ENCODE results near the gene SLC30A2.
"Not testable (repeated sequence)": the region's sequence is repeated elsewhere in the genome, so short reads cannot be mapped to it uniquely, and the experiment has no call there.

SLC30A2 gene

GRCh38 chr1:26045722-26046245 lies at the start of gene SLC30A2:
SLC30A2 (minus strand) TSS chr1:26046118; CDS start chr1:26045896, 222 bp downstream.
- no peak for DNase-seq

DNA sequence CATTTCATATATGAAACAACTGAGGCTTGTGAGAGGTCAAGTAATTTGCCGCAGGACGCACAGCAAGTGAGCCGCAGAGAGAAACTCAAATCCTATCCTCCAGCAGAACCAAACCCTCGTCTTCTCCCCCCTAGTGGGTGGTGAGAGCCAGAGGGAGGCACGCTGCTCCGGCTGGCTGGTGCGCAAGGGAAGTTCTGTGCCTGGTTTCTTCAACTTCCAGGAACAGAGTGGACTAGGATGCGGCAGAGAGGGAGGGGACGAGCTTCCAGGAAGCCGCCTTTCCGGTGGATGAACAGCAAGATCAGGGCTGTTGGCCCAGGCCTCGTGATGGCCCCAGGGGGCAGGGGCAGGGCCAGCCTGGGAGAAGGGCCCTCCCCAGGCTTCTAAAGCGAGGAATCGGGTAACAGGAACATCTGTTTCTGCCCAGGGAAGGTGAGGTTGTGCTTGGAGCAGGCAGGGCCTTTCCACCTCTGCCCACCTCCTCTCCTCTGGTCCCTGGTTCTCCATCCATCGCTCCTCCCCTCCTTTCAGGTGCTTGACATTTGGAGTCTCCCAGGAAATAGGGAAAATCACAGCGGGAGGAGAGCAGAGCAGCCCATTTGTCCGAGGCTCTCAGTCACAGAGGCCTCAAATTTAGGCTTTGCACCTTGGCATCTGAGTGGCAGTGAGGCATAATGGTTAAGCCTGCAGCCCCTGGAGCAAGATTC lies 48.9 kb upstream of the SLC30A2 start:
- no peak for DNase-seq

DNA sequence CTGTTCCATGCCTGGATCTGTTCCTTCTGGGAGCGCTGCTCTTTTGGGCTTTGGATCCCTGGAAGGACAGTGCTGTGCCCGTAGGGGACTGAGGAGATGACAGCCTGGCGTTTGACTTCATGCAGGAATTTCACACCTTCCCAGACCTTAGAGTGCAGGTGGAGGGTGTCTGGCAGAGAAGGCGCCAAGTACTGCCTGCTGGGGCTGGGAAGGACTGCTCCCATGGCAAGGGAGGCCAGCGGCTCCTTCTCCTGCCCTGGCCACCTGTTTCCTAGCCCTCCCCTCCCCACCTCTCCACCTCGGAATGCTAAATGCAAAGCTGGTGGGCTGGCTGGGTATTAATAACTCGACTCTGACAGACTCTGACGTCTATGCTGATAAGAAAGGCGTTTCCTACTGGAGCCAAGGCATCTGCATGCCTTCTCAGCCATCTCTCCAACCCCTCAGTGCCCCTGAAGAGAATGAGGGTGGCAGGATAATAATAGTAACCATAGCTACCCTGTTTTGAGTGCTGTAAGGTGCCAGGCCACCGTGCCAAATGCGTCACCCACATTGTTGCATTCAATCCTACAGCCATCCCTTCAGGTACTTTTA lies 48.3 kb upstream of the SLC30A2 start:
- DNase-seq: no peak

GRCh38 chr1:26093569-26093968 lies 47.7 kb upstream of the SLC30A2 start:
- DNase-seq: not testable (repeated sequence)

DNA sequence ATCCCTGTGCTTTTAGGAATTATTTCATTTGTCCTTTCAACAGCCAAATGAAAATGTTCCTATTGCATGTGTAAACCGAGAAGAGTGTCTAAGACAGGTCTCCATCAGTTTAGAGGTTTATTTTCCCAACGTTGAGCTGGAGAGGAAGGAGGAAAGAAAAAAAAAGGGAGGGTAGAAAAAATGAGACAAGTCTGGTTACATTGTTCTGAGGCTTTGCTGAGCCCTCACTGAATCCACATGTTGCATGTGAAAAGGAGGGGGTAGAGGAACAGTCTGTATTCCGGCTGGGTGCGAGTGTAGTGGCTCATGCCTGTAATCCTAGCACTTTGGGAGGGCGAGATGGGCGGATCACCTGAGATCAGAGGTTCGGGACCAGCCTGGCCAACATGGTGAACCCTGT lies 46.5 kb upstream of the SLC30A2 start:
- DNase-seq: no peak

DNA sequence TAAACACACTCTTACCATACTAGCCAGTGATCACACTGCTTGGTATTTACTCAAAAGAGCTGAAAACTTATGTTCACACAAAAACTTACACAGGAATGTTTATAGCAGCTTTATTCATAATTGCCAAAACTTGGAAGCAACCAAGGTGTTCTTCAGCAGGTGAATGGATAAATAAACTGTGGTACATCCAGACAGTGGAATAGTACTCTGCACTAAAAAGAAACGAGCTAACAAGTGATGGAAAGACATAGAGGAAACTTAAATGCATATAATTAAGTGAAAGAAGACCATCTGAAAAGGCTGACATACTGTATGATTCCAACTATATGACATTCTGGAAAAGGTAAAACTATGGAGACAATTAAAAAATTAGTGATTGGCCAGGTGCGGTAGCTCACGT lies 45.0 kb upstream of the SLC30A2 start:
- no peak for DNase-seq

GRCh38 chr1:26089125-26089524 lies 43.2 kb upstream of the SLC30A2 start:
- DNase-seq: no peak

DNA sequence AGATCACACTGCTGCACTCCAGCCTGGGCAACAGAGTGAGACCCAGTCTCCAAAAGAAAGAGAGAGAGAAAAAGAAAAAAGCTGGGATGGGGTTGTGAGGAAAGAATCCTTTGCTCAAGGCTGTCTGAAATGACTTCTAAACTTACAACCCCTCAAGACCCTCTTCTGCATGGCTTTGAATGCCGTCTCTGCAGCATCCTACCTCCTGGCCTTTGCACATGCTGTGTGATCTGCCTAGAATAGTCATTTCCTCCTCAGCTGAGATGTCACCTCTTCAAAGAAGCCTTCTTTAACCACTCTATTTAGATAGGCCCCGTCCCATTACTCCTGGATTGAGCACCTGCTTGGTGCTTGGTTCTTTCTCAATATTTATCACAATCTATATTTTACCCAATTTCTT lies 38.9 kb upstream of the SLC30A2 start:
- no peak for DNase-seq

GRCh38 chr1:26084091-26084561 lies 38.2 kb upstream of the SLC30A2 start:
- no peak for DNase-seq

DNA sequence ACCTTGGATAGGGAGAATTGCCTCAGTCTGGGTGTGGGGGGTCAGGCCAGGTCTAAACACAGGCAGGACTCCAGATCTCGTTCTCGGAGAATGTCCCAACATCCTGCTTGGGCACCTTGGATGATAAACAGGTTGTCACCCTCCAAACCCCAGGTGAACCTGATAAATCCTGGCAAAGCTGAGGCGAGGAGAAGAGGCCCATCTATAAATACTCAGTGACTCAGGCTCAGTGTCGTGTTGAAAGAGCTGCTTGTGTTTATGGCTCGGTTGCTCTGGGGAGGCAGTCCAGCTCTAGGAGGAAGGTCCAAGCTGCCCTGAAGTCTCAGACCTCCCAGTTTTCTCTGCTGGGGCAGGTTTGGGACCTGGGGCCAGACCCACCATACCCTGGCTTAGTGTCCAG lies 37.3 kb upstream of the SLC30A2 start:
- DNase-seq: no peak

DNA sequence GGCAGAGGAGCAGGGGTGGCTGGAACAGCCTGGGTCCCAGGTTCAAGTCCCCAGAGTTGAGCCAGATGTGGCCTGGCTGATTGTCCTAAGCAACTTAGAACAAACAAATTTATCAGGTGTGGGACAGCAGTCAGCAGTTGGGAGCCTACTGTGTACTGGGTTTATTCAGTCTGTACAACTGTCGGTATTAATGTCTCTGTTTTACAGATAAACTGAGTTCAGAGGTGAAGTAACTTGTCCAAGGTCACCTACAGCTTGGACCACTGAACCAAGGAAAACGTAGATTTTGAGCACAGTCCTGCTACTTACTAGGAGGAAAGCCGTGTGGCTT lies 36.1 kb upstream of the SLC30A2 start:
- no peak for DNase-seq

GRCh38 chr1:26081267-26082019 lies 35.5 kb upstream of the SLC30A2 start:
- DNase-seq: no peak

GRCh38 chr1:26079960-26080814 lies 34.3 kb upstream of the SLC30A2 start:
- no peak for DNase-seq

GRCh38 chr1:26079178-26079563 lies 33.3 kb upstream of the SLC30A2 start:
- DNase-seq: no peak

- no peak for DNase-seq
These were observed 32.6 kb upstream of the SLC30A2 start for GRCh38 chr1:26078286-26079177.

DNA sequence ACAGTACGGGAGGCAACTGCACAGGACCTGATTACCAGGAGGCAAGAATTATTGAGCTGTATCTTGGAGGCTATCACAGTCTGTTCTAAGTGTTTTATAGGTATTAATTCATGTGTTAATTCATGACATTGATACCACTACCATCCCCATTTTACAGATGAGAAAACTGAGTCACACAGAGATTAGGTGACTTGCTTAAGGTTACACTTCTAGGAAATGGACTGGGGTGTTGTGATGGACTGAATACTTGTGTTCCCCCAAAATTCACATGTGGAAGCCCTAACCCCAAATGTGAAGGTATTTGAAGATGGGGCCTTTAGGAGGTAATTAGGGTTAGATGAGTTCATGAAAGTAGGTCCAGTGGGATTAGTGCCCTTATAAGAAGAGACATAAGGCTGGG lies 31.6 kb upstream of the SLC30A2 start:
- DNase-seq: no peak

- DNase-seq: no peak
These were observed 29.7 kb upstream of the SLC30A2 start for GRCh38 chr1:26075421-26076144.

- no peak for DNase-seq
These were observed 26.4 kb upstream of the SLC30A2 start for GRCh38 chr1:26072305-26072704.

DNA sequence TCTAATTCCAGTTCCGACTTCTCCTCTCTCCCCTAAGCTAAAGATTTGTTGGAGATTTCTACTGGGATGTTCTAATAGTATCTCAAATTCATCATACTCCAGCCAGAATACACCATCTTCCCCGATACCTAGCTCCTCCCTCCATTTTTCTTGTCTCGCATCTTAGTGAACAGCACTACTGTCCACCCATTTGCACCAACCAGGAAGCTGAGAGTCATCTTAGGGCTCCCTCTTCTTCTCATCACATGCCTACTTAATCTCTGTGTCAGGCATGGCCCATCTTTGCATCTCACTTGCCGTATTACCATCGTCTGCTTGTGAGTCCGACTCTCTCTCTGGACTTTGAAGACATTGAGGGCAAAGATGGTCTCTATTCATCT lies 25.0 kb upstream of the SLC30A2 start:
- DNase-seq: no peak

DNA sequence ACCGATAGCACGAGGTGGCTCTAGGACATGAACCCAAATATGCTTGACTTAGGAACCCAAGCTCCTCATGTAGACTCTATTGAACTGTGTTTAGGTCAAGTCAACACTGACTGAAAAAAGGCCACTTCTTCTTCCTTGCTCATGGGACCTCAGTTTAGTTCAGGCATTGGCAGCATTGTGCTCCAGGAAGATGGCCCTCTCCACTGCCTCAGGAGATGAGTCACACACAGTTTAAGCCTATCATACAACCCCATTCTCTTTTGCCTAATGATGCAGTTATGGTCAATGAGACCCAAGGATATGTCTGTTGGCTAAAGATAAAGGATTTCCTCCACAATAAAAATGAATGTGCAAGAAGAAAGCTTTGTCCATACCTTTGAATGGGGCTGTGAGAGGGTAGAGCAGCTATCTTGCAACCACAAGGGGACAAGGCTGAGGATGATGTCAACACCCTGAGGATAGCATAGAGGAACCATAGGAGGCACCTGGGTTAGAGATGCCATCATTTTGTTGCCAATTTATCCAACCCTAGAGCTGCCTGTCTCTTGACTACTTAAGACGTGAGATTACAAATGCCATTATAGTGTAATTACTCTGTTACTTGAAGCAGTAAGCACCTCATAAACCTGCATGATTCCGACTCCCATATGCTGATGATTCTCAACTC lies 24.5 kb upstream of the SLC30A2 start:
- DNase-seq: no peak

GRCh38 chr1:26069941-26070295 lies 24.0 kb upstream of the SLC30A2 start:
- no peak for DNase-seq

All from NCI-H2081 treated with DMSO at 0.1 percent for 48 hours (cell line).